H1 (cell line): ENCODE measurements around the gene CHMP6. TPM values are rescaled to one million over a fixed set of nuclear protein-coding genes. Genes with fewer than 3 reads are reported as not detected.

ENCODE experiments used
- CTCF ChIA-PET: fragments of 300-600 bp; sonication (Branson Sonifier 250); formaldehyde crosslinking; loops from one replicate; lab custom pipeline; 2021; ENCODE audit not compliant: partially characterized antibody; lab: Charles Lee
- POLR2A ChIA-PET: fragments of 300-600 bp; sonication (Branson Sonifier 250); formaldehyde crosslinking; loops from one replicate; lab custom pipeline; 2021; ENCODE audit warnings: inconsistent platforms; ENCODE audit not compliant: partially characterized antibody; lab: Charles Lee
- DNase-seq, 2 experiments: peaks; one replicate each; pipeline versions ENCODE4 v3.0.0 to v3.0.0-alpha.2; 2010 to 2022; ENCODE audit warnings: low spot score in 2 of 2, low read depth in 1 of 2, mixed read lengths in 1 of 2
- FAIRE-seq: peaks from 2 replicates; lab custom pipeline; 2011; peaks lifted over from hg19 to GRCh38; lab: Jason Lieb, UNC
- H2AFZ ChIP-seq: 2 replicates; pipeline ENCODE4 v1.8.1; 2012; ENCODE audit warnings: low read length, inconsistent platforms
- H2AK5ac ChIP-seq: 2 replicates; pipeline ENCODE4 v1.6.1; 2013; ENCODE audit warnings: low read depth, low read length
- H2BK120ac ChIP-seq: replicated peaks from 2 replicates; pipeline ENCODE3; 2013; ENCODE audit warnings: low read depth, low read length, inconsistent platforms
- H2BK12ac ChIP-seq: 2 replicates; pipeline ENCODE4 v1.6.1; 2013; ENCODE audit warnings: low read depth, low read length
- H2BK15ac ChIP-seq: 2 replicates; pipeline ENCODE4 v1.6.1; 2013; ENCODE audit warnings: low read length
- H2BK20ac ChIP-seq: 2 replicates; pipeline ENCODE4 v1.6.1; 2013; ENCODE audit warnings: low read length
- H2BK5ac ChIP-seq: 2 replicates; pipeline ENCODE4 v1.6.1; 2013; ENCODE audit warnings: low read depth, low read length
- H3K14ac ChIP-seq: 2 replicates; pipeline ENCODE4 v1.6.1; 2013; ENCODE audit warnings: inconsistent platforms; ENCODE audit not compliant: insufficient read length
- H3K18ac ChIP-seq: 2 replicates; pipeline ENCODE4 v1.6.1; 2013; ENCODE audit warnings: low read length; ENCODE audit errors: extremely low read depth
- H3K23ac ChIP-seq: 2 replicates; pipeline ENCODE4 v1.6.1; 2013; ENCODE audit warnings: inconsistent platforms; ENCODE audit not compliant: insufficient read length
- H3K23me2 ChIP-seq: 2 replicates; pipeline ENCODE4 v1.6.1; 2013; ENCODE audit warnings: low read depth, low read length
- H3K27ac ChIP-seq: 2 replicates; pipeline ENCODE4 v1.6.1; 2011; ENCODE audit warnings: low read depth, low read length, inconsistent platforms
- H3K27me3 ChIP-seq, 4 experiments: replicated peaks in 1 of 4; 1 replicate in 1 of 4; 2 replicates in 3 of 4; pipeline versions ENCODE4 v1.6.1 to v1.8.1; 2011 to 2013; ENCODE audit warnings: low read length in 3 of 4, mild to moderate bottlenecking in 3 of 4, inconsistent platforms in 2 of 4, mixed read lengths in 2 of 4, moderate library complexity in 1 of 4; ENCODE audit not compliant: control insufficient read depth in 3 of 4, insufficient read depth in 3 of 4; ENCODE audit errors: extremely low read depth in 1 of 4
- H3K36me3 ChIP-seq, 4 experiments: 2 replicates each; pipeline versions ENCODE4 v1.6.1 to v1.8.1; 2011 to 2013; ENCODE audit warnings: mild to moderate bottlenecking in 4 of 4, low read length in 3 of 4, moderate library complexity in 2 of 4, control low read depth in 1 of 4, inconsistent platforms in 1 of 4; ENCODE audit not compliant: insufficient read depth in 4 of 4, control insufficient read depth in 2 of 4
- H3K4ac ChIP-seq: replicated peaks from 2 replicates; pipeline ENCODE3; 2013; ENCODE audit warnings: low read length, low read depth, mixed read lengths, inconsistent platforms; ENCODE audit not compliant: insufficient read length
- H3K4me1 ChIP-seq, 4 experiments: replicated peaks in 1 of 4; 1 replicate in 1 of 4; 2 replicates in 3 of 4; pipeline versions ENCODE4 v1.6.1 to v1.8.1; 2011 to 2013; ENCODE audit warnings: low read length in 3 of 4, inconsistent platforms in 2 of 4, mixed read lengths in 1 of 4; ENCODE audit not compliant: insufficient read depth in 4 of 4, control insufficient read depth in 3 of 4
- H3K4me2 ChIP-seq, 2 experiments: 2 replicates each; pipeline versions ENCODE4 v1.6.1 to v1.8.1; 2011 to 2013; ENCODE audit warnings: low read depth in 2 of 2, low read length in 2 of 2, control low read depth in 1 of 2, inconsistent platforms in 1 of 2, mild to moderate bottlenecking in 1 of 2; ENCODE audit not compliant: insufficient read depth in 1 of 2
- H3K4me3 ChIP-seq, 4 experiments: fragments of 200-600, 300-600 bp in 1 of 4; sonication (generic), shearing (Covaris generic), sonication (Bioruptor Twin) in 1 of 4; 2 replicates each; pipeline versions ENCODE4 v1.5.1 to v1.8.1; 2011 to 2016; ENCODE audit warnings: low read length in 4 of 4, low read depth in 3 of 4, control low read depth in 2 of 4, inconsistent platforms in 2 of 4, mild to moderate bottlenecking in 2 of 4, mixed read lengths in 1 of 4, moderate library complexity in 1 of 4; ENCODE audit not compliant: insufficient read depth in 2 of 4; ENCODE audit errors: extremely low read depth in 1 of 4
- H3K56ac ChIP-seq: replicated peaks from 2 replicates; pipeline ENCODE3; 2013; ENCODE audit warnings: low read depth, mild to moderate bottlenecking, mixed read lengths, low read length, inconsistent platforms; ENCODE audit not compliant: insufficient read length
- H3K79me1 ChIP-seq: 2 replicates; pipeline ENCODE4 v1.6.1; 2013; ENCODE audit warnings: low read depth, low read length, control low read depth
- H3K79me2 ChIP-seq, 2 experiments: 2 replicates each; pipeline versions ENCODE4 v1.6.1 to v1.8.1; 2012 to 2013; ENCODE audit warnings: low read length in 2 of 2, mild to moderate bottlenecking in 2 of 2, inconsistent platforms in 1 of 2; ENCODE audit not compliant: insufficient read depth in 2 of 2, control insufficient read depth in 1 of 2
- H3K9ac ChIP-seq, 4 experiments: replicated peaks in 1 of 4; 1 replicate in 1 of 4; 2 replicates in 3 of 4; pipeline versions ENCODE4 v1.6.1 to v1.8.1; 2011 to 2013; ENCODE audit warnings: low read depth in 3 of 4, low read length in 3 of 4, control low read depth in 2 of 4, mild to moderate bottlenecking in 2 of 4, moderate library complexity in 2 of 4, inconsistent platforms in 1 of 4; ENCODE audit errors: extremely low read depth in 1 of 4
- H3K9me3 ChIP-seq, 2 experiments: 2 replicates each; pipeline versions ENCODE4 v1.6.1 to v1.8.1; 2012 to 2013; ENCODE audit warnings: mild to moderate bottlenecking in 2 of 2, moderate library complexity in 2 of 2, control low read depth in 1 of 2, inconsistent platforms in 1 of 2, low read depth in 1 of 2, low read length in 1 of 2, mixed read lengths in 1 of 2; ENCODE audit not compliant: insufficient read depth in 2 of 2
- H4K20me1 ChIP-seq, 2 experiments: replicated peaks in 1 of 2; 2 replicates each; pipeline versions ENCODE3 to v1.8.1; 2011 to 2013; ENCODE audit warnings: inconsistent platforms in 2 of 2, low read length in 2 of 2, mild to moderate bottlenecking in 1 of 2; ENCODE audit not compliant: insufficient read depth in 2 of 2, control insufficient read depth in 1 of 2
- H4K5ac ChIP-seq: 2 replicates; pipeline ENCODE4 v1.6.1; 2013; ENCODE audit warnings: low read length, low read depth, mixed read lengths, inconsistent platforms; ENCODE audit not compliant: insufficient read length
- H4K8ac ChIP-seq: 2 replicates; pipeline ENCODE4 v1.8.0; 2013; ENCODE audit warnings: mild to moderate bottlenecking, moderate library complexity, low read length, inconsistent platforms; ENCODE audit not compliant: insufficient read depth; ENCODE audit errors: extremely low read depth
- H4K91ac ChIP-seq: replicated peaks from 2 replicates; pipeline ENCODE3; 2013; ENCODE audit warnings: low read length, mixed read lengths, inconsistent platforms; ENCODE audit not compliant: insufficient read length
- ASH2L ChIP-seq: fragments of 200-600, 300-600 bp; sonication (generic); IDR thresholded peaks from one replicate; pipeline ENCODE4 v1.7.1; 2017; ENCODE audit warnings: low read length
- BACH1 ChIP-seq: IDR thresholded peaks from 2 replicates; pipeline ENCODE4 v1.6.1; 2012; ENCODE audit warnings: low read length, improper control_type of control experiment
- GTF2F1 ChIP-seq: IDR thresholded peaks from 2 replicates; pipeline ENCODE4 v1.6.1; 2012; ENCODE audit warnings: low read depth, low read length, improper control_type of control experiment, borderline replicate concordance
- JUND ChIP-seq: IDR thresholded peaks from 2 replicates; pipeline ENCODE4 v1.6.1; 2011; ENCODE audit warnings: mild to moderate bottlenecking, improper control_type of control experiment, low read length
- NANOG ChIP-seq: IDR thresholded peaks from 2 replicates; pipeline ENCODE4 v1.6.1; 2011; ENCODE audit warnings: low read length, low read depth, mild to moderate bottlenecking, inconsistent platforms; ENCODE audit not compliant: insufficient read depth, poor library complexity, severe bottlenecking
- POLR2A ChIP-seq, 2 experiments: IDR thresholded peaks; 1 replicate in 1 of 2; 2 replicates in 1 of 2; pipeline ENCODE4 v1.6.1; 2011; ENCODE audit warnings: low read depth in 2 of 2, low read length in 2 of 2, mild to moderate bottlenecking in 2 of 2; ENCODE audit errors: control extremely low read depth in 1 of 2
- POLR2AphosphoS5 ChIP-seq: IDR thresholded peaks from 2 replicates; pipeline ENCODE4 v1.6.1; 2011; ENCODE audit warnings: low read depth, low read length
- RFX5 ChIP-seq: IDR thresholded peaks from 2 replicates; pipeline ENCODE4 v1.6.1; 2011; ENCODE audit warnings: low read depth, low read length, improper control_type of control experiment, borderline replicate concordance
- SAP30 ChIP-seq: fragments of 300-600 bp; sonication (generic); IDR thresholded peaks from 2 replicates; pipeline ENCODE4 v1.7.1; 2012; ENCODE audit warnings: low read length, moderate library complexity, mild to moderate bottlenecking, inconsistent platforms; ENCODE audit not compliant: insufficient read depth, insufficient replicate concordance
- SUZ12 ChIP-seq: fragments of 200-600 bp; sonication (generic); IDR thresholded peaks from 2 replicates; pipeline ENCODE4 v1.6.1; 2012; ENCODE audit warnings: mild to moderate bottlenecking, inconsistent platforms, low read length, moderate library complexity, mixed read lengths
- USF2 ChIP-seq: IDR thresholded peaks from 2 replicates; pipeline ENCODE4 v1.6.1; 2011; ENCODE audit warnings: low read length, improper control_type of control experiment
- ZNF274 ChIP-seq: IDR thresholded peaks from 2 replicates; pipeline ENCODE4 v1.7.0; 2012; ENCODE audit warnings: low read length, borderline replicate concordance; ENCODE audit errors: extremely low read depth
- WGBS, 2 experiments: shearing (Covaris generic) in 1 of 2; methylation state at CpG; one replicate each; pipeline versions ENCODE4 v1.1.6 to v1.1.7; 2013 to 2015; ENCODE audit warnings: low lambda C conversion rate in 2 of 2, mixed read lengths in 2 of 2, inconsistent platforms in 1 of 2, low coverage in 1 of 2, missing lambda C conversion rate in 1 of 2; ENCODE audit not compliant: insufficient replicate concordance in 2 of 2, insufficient coverage in 1 of 2, insufficient read length in 1 of 2; ENCODE audit errors: extremely low coverage in 1 of 2, missing lambda C conversion rate in 1 of 2; 5-methylcytosine and 5-hydroxymethylcytosine counted together
- polyA plus RNA-seq, 7 experiments: library from polyadenylated mRNA; depleted of rRNA in 3 of 7; stranded (reverse) in 5 of 7; unstranded in 2 of 7; fragments of >200 nt in 5 of 7; fragments of 200-250 nt in 2 of 7; gene quantifications; 1 replicate in 5 of 7; 2 replicates in 1 of 7; 4 replicates in 1 of 7; pipeline versions ENCODE4 v1.2.1 to v1.2.3, GENCODE V29; 2011 to 2013; ENCODE audit warnings: missing spikeins in 2 of 7, mixed read lengths in 2 of 7
- total RNA-seq: library from RNA; stranded (reverse); fragmentation: NEBNext Ultra II Directional; extraction: Animal tissue kit (Norgen Biotek cat#: 25700); gene quantifications from 2 replicates; pipeline ENCODE4 v1.2.1, GENCODE V29; 2021

The CHMP6 gene
- total and polyA plus RNA-seq, 2 of the 8 experiments (the other 6 are each of a cell fraction or from before 2014, with no cell fraction given), result 15.7 to 24.3 TPM

GRCh38 chr17:81046770-81047359 is 55.2 kb downstream of the CHMP6 start:
- ChIA-PET POLR2A (interaction anchor here (0.9 to 9.0 kb wide), 2 partner anchors 10 to 11 kb away, joined by 3 to 42 read pairs; partner anchors contain the start of gene BAIAP2), CTCF (interaction anchor here (0.7 to 15.3 kb wide), 6 partner anchors 18 to 69 kb away, joined by 3 to 103 read pairs (median 4); no protein-coding TSS in a partner anchor)
- Histone ChIP-seq H3K79me1 (peaks cover 20% of the 10 kb centered on the region), H4K8ac (no peak overlapping the region), H3K23ac (no peak overlapping the region), H3K4me2 (no peak overlapping the region), H2BK20ac (no peak overlapping the region), H4K91ac (no peak overlapping the region), H3K4me1 (peaks cover 0 to 3% (median 0%) of the 10 kb centered on the region in 4 experiments; a peak in 3 of 7 replicates), H3K36me3 (no peaks in the 10 kb centered on the region; a peak in 1 of 8 replicates), H3K56ac (no peak overlapping the region), H4K5ac (no peak overlapping the region), H3K9ac (no peak overlapping the region), H2BK120ac (no peak overlapping the region), H3K4me3 (no peak overlapping the region), H4K20me1 (peaks cover 2 to 17% of the 10 kb centered on the region in 2 experiments), H3K79me2 (peaks cover 0 to 23% of the 10 kb centered on the region in 2 experiments; a peak in 1 of 4 replicates), H3K23me2 (no peaks in the 10 kb centered on the region), H2BK5ac (no peak overlapping the region; the same call in 1 of the 2 replicates), H2AK5ac (no peak overlapping the region), H3K27me3 (no peaks in the 10 kb centered on the region), H3K4ac (no peak overlapping the region), H3K18ac (no peak overlapping the region), H2BK15ac (no peak overlapping the region), H2AFZ (no peak overlapping the region), H2BK12ac (no peak overlapping the region), H3K27ac (no peak overlapping the region), H3K14ac (no peak overlapping the region), H3K9me3 (no peaks in the 10 kb centered on the region)
- 85% methylated on average over 14 of the region's 18 CpGs; no CpG with 5 or more reads in 1 of the 2 experiments for WGBS, 2 experiments
- FAIRE-seq (no peak), DNase-seq (no peak)
- TF ChIP-seq SUZ12, result no peak
- TF ChIP-seq SAP30, result no peak
- TF ChIP-seq USF2, result no peak
- no peak for TF ChIP-seq POLR2AphosphoS5
- no peak for TF ChIP-seq GTF2F1
- no peak for TF ChIP-seq ASH2L
- no peak for TF ChIP-seq RFX5
- TF ChIP-seq ZNF274, result no peak
- TF ChIP-seq NANOG, result no peak
- no peak for TF ChIP-seq JUND
- TF ChIP-seq POLR2A (IDR thresholded peaks at IDR 0.05; ENCODE audit: control extremely low read depth in 1 of 2, low read depth in 2 of 2, low read length in 2 of 2), result no peak
- no peak for TF ChIP-seq BACH1
